GM18498 (cell line): ENCODE data around the gene ESR1.
"Not testable (repeated sequence)": the region's sequence is repeated elsewhere in the genome, so short reads cannot be mapped to it uniquely, and the experiment has no call there.

Experiments
- ATAC-seq: cut with Tn5 transposase; IDR thresholded peaks from one replicate; pipeline ENCODE4 v1.9.1; 2021; ENCODE audit warnings: mild to moderate bottlenecking, moderate library complexity; ENCODE audit not compliant: unreplicated experiment

ESR1 gene

GRCh38 chr6:151964412-151964811 lies 156.9 kb downstream of the ESR1 start:
- not testable (repeated sequence) for ATAC-seq

- ATAC-seq: no peak
Measured at GRCh38 chr6:151974061-151974617, 166.7 kb downstream of the ESR1 start.

- ATAC-seq: no peak
Measured at GRCh38 chr6:151975795-151976194, 168.3 kb downstream of the ESR1 start.

GRCh38 chr6:151988199-151988598 lies 180.7 kb downstream of the ESR1 start:
- ATAC-seq: not testable (repeated sequence)

- no peak for ATAC-seq
Measured at GRCh38 chr6:151992091-151992490, 184.6 kb downstream of the ESR1 start.

- ATAC-seq: no peak
Measured at GRCh38 chr6:151993364-151993763, 185.9 kb downstream of the ESR1 start.

GRCh38 chr6:151998784-151999183 lies 191.3 kb downstream of the ESR1 start:
- no peak for ATAC-seq

- no peak for ATAC-seq
Measured at GRCh38 chr6:151999194-151999593, 191.7 kb downstream of the ESR1 start.

GRCh38 chr6:152001408-152001807 lies 193.9 kb downstream of the ESR1 start:
- ATAC-seq: no peak

- no peak for ATAC-seq
Measured at GRCh38 chr6:152002306-152002705, 194.8 kb downstream of the ESR1 start.

- no peak for ATAC-seq
Measured at GRCh38 chr6:152004036-152004566, 196.6 kb downstream of the ESR1 start.

- no peak for ATAC-seq
Measured at GRCh38 chr6:152004896-152005295, 197.4 kb downstream of the ESR1 start.

GRCh38 chr6:152008779-152009178 lies 201.3 kb downstream of the ESR1 start:
- no peak for ATAC-seq

- ATAC-seq: no peak
Measured at GRCh38 chr6:152012227-152012626, 204.7 kb downstream of the ESR1 start.

- ATAC-seq: no peak
Measured at GRCh38 chr6:152018876-152019275, 211.4 kb downstream of the ESR1 start.

GRCh38 chr6:152022303-152022702 lies 214.8 kb downstream of the ESR1 start:
- ATAC-seq: no peak

- ATAC-seq: no peak
Measured at GRCh38 chr6:152023613-152024012, 216.1 kb downstream of the ESR1 start.

- no peak for ATAC-seq
Measured at GRCh38 chr6:152026291-152026690, 218.8 kb downstream of the ESR1 start.

GRCh38 chr6:152026744-152027143 lies 219.3 kb downstream of the ESR1 start:
- ATAC-seq: not testable (repeated sequence)

- not testable (repeated sequence) for ATAC-seq
Measured at GRCh38 chr6:152033765-152034164, 226.3 kb downstream of the ESR1 start.

GRCh38 chr6:152034631-152035030 lies 227.1 kb downstream of the ESR1 start:
- no peak for ATAC-seq

GRCh38 chr6:152046118-152046517 lies 238.6 kb downstream of the ESR1 start:
- no peak for ATAC-seq

GRCh38 chr6:152048921-152049320 lies 241.4 kb downstream of the ESR1 start:
- ATAC-seq: no peak
